ENCODE measurements around the gene PWWP3B. TPM values are rescaled to one million over a fixed set of nuclear protein-coding genes. Genes with fewer than 3 reads are reported as not detected.

PWWP3B gene
- 0.01 to 0.02 TPM in 2 of 5 replicates, not detected in the others for total RNA-seq (2022; extraction: Qiagen RNA extraction)

DNA sequence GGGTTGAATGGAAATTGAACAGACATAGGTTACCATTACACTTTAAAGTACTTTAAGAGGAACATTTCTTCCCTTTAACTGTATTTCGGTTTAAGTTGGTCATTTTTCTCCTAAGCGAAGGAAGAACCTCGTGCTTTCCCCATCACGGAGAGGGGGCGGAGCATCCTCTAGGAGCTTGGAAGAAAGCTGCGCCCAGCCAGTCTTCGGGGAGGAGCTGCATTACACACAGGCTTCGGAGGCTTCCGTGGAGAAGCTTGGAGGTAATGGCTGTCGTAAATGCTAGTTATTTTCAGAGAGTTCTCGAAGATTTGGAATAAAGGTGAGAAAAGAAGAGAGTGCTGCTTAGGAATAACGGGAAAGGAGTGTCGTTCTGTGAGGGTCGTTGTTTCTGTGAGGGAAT is at the start of gene PWWP3B:
TSS of gene PWWP3B (plus strand) at position 199 of the 400 bp plus-strand sequence. CDS start 37,128 bp downstream, outside the sequence.

Other genes starting within 250 kb of the PWWP3B start
- not detected in 5 replicates for gene SERPINA7, start 129.6 kb upstream of the PWWP3B start, total RNA-seq (2022; extraction: Qiagen RNA extraction)